ENCODE results near the gene PEPD. TPM values are rescaled to one million over a fixed set of nuclear protein-coding genes. Genes with fewer than 3 reads are reported as not detected.
A peak's percentile ranks its signal among the peaks of the same experiment; 100 is the strongest.

The PEPD gene
- total RNA-seq, 4 donors from 2014 or later = 58.9 to 81.0 (median 70.7) TPM

DNA sequence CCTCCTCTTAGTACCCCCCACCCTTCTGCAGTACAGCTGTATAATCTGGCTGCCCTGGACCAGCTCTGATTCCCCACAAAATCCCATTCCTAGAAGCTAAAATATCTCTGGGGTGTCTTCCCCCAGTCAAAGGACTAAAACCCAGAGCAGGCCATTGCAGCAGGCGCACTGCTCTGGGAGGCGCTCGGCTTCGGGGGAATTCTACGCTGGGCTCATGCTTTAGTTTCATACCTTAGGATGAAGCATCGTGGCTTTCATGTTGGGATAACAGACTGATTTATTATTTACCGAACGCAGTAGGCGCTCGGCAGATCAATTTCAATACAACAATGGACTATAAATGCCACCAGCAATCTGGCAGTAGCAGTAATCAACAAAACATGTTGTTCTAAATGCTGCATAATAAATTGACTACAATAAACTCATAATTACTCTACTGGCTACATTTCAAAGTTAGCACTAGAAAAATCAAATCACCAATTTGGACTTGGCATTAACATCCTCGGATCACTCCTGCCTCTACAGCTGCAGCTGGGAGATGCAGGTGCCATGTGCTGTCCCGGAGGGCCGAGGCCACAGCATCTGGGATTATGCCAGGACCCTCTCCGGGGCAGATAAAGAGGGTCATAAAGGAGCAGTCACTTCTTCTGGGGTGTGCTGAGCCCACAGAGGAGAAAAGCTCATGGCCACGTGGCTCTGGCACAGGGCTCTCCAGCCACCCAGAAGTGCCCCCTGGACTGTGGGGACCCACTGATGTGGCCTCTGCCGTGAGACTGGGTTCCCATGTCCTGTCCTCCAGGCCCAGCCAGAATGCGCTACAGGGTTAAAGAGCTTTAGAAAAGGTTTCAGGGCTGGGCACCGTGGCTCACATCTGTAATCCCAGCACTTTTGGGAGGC is 112.8 kb downstream of the PEPD start:
- DNase-seq (ENCODE audit: low spot score in 2 of 2) = no peak
- no peak overlapping the region for H3K4me3 ChIP-seq (ENCODE audit: low read depth, poor library complexity, severe bottlenecking)
- intact Hi-C loops (cut with DNase I; ENCODE audit: low total_unique reads) = no loop called here
- TF ChIP-seq, protein P1, sequence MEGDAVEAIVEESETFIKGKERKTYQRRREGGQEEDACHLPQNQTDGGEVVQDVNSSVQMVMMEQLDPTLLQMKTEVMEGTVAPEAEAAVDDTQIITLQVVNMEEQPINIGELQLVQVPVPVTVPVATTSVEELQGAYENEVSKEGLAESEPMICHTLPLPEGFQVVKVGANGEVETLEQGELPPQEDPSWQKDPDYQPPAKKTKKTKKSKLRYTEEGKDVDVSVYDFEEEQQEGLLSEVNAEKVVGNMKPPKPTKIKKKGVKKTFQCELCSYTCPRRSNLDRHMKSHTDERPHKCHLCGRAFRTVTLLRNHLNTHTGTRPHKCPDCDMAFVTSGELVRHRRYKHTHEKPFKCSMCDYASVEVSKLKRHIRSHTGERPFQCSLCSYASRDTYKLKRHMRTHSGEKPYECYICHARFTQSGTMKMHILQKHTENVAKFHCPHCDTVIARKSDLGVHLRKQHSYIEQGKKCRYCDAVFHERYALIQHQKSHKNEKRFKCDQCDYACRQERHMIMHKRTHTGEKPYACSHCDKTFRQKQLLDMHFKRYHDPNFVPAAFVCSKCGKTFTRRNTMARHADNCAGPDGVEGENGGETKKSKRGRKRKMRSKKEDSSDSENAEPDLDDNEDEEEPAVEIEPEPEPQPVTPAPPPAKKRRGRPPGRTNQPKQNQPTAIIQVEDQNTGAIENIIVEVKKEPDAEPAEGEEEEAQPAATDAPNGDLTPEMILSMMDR (IDR thresholded peaks at IDR 0.05) = no peak
- TF ChIP-seq POLR2A (IDR thresholded peaks at IDR 0.05) = no peak
- 87 to 90% methylated on average over 18 of the region's 18 CpGs for WGBS, 2 donors

DNA sequence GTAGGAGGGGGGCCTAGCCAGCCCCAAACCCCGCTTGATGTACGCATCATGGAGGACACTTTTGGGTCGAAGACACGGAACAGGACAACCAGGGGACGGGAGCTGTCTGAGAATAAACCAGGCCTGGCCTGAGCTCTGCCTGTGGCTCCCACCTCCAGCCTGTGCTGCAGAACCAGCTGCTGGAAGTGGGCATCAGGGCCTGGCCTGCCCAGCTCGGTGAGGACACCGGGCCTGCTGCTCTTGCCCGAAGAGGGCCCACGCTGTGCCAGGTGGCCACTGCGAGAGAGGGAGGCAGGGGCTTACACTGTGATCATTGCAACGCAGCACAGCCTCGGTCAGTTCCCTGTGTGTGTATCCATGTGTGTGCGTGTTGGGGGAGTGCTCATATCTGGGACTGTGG is 113.5 kb downstream of the PEPD start:
- 91 to 94% methylated on average over 13 of the region's 13 CpGs for WGBS, 2 donors
- TF ChIP-seq POLR2A (IDR thresholded peaks at IDR 0.05) = no peak
- TF ChIP-seq, protein P1 (IDR thresholded peaks at IDR 0.05) = no peak
- DNase-seq (ENCODE audit: low spot score in 2 of 2) = no peak
- no peak overlapping the region for H3K4me3 ChIP-seq (ENCODE audit: low read depth, poor library complexity, severe bottlenecking)
- intact Hi-C loops (cut with DNase I; ENCODE audit: low total_unique reads) = no loop called here

DNA sequence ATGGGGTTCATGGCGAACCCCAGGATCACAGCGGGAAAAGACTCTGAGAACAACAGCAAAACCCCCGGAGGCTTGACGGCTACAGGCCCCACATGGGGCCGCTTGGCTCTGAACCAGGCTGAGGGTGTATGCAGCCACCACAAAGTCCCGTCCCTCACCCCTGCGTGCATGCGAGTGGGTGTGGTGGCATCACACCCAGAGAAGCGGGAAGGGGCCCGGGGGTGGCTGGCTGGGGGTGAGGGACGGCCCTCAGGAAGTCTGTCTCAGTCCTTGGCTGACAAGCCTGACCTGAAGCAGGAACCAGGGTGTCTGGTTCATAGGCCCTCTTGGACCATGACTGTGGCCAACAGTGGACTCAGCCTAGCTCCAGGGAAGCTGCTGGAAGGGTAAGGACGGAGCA is 113.9 kb downstream of the PEPD start:
- no peak for TF ChIP-seq POLR2A (IDR thresholded peaks at IDR 0.05)
- TF ChIP-seq, protein P1 (IDR thresholded peaks at IDR 0.05) = no peak

DNA sequence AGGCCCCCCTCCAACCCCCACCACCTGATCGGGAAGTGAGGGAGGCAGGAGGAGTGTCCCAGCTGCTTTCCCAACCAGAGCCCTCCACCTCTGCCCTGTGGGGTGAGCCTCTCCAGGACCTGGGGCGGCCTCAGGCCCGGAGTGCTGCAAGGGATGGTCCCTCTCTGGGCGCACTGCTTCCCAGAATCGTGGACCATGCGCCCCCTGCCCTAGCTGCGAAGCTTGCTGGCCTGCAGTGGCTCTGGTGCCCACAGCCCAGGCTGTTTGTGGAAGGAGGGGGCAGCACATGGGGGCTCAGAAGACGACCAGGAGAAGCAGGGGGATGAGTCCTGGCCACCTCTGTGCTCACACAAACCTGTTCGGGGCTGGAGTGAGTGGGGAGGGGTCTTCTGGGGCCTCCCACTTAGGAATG is 114.4 kb downstream of the PEPD start:
- no peak overlapping the region for H3K4me3 ChIP-seq (ENCODE audit: low read depth, poor library complexity, severe bottlenecking)
- intact Hi-C loops (cut with DNase I; ENCODE audit: low total_unique reads) = loop anchor here (2.0 kb wide), 1 partner anchor 166 kb away; no protein-coding TSS in a partner anchor
- WGBS, 2 donors = 27 to 32% methylated on average over 6 to 9 of the region's 9 CpGs
- DNase-seq (ENCODE audit: low spot score in 2 of 2) = no peak
- TF ChIP-seq, protein P1 (IDR thresholded peaks at IDR 0.05) = no peak
- TF ChIP-seq POLR2A (IDR thresholded peaks at IDR 0.05) = no peak

More for the DNA sequence above, 113.9 kb downstream of the PEPD start:
- WGBS, 2 donors = 69 to 73% methylated on average over 10 to 12 of the region's 12 CpGs
- intact Hi-C loops (cut with DNase I; ENCODE audit: low total_unique reads) = loop anchor here (2.0 kb wide), 1 partner anchor 167 kb away; no protein-coding TSS in a partner anchor
- no peak overlapping the region for H3K4me3 ChIP-seq (ENCODE audit: low read depth, poor library complexity, severe bottlenecking)
- no peak for DNase-seq (ENCODE audit: low spot score in 2 of 2)

DNA sequence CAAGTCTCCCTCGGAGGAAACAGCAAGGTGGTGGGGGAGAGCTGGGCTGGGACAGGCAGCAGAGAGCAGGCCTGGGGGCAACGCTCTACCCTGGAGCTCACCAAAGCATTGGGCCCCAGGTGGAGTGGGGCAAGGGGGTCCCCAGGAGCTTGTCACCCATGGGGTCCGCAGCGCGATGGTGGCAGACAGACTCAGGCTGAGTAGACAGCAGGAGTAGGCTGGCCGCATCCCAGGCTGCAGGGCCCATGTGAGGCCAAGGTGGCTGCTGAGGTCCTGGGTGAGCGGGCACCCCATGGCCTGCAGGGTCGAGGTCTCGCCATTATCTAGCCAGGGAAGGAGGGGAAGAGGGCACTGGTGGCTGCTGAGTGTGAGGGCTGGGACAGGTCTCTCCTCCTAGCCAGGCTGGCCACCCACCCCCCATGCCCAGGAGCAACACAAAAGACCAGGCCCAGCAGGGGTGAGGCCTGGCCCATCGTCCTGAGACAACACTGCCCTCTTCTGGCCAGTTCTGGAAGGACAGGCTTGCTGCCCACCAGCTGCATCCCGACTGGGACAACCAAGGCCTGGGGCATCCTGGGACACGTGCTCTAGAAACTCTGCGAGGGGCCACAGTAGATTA is 115.0 kb downstream of the PEPD start:
- intact Hi-C loops (cut with DNase I; ENCODE audit: low total_unique reads) = loop anchor here (2.0 kb wide), 1 partner anchor 166 kb away; no protein-coding TSS in a partner anchor
- 67 to 78% methylated on average over 10 to 11 of the region's 13 CpGs for WGBS, 2 donors
- peak; percentile 71 to 95 for DNase-seq (ENCODE audit: low spot score in 2 of 2)
- TF ChIP-seq, protein P1 (IDR thresholded peaks at IDR 0.05) = peak in 1 of 3 donors; percentile 93
- TF ChIP-seq POLR2A (IDR thresholded peaks at IDR 0.05) = no peak
- H3K4me3 ChIP-seq (ENCODE audit: low read depth, poor library complexity, severe bottlenecking) = no peak overlapping the region
